ENCODE measurements around the gene SLC34A3.
"Not testable (repeated sequence)": the region's sequence is repeated elsewhere in the genome, so short reads cannot be mapped to it uniquely, and the experiment has no call there.

The SLC34A3 gene

DNA sequence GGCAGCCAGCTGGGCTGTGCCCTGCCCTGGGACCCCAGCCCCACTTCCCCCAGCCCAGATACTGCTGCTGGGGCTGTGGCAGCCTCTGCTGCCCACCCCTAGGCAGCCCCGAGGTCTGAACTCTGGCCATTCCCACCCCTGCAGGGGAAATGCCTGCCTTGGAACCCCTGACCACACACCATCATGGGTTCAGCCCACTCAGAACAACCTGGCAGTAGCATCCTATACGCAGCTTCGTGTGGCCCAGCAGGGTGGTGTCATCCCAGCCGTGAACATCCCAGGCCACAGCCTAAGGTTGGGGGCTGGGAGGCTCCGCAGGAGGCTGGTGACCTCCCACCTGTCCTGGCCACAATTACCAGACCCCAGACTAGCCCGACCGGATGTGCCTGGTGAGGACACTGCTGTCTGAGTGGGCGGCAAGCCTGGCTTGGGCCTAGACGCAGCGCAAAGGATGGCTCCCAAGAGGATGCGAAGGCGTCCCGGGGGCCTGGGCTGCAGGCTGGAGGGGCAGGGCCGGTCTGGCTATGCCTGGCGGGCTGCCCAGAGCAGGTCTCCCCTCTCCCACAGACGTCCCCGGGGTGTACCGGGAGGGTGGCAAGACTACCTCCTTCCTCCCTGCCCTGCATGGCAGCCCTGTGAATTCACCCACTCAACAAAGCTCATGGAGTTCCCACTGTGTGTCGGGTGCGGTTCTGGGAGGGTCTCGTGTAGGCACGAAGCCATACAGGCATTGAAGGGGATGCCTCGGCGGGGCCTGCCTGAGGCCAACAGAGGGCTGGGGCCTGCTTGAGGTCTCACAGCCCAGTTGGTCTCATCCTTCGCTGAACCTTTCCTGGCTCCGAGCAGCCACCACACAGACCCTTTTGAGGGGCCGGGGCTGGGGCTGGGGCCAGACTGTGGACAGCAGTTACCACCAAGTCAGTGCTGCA, 1.5 kb upstream of the SLC34A3 start:
- no peak for DNase-seq (ENCODE audit: low read depth in 1 of 2, low spot score in 1 of 2)

DNA sequence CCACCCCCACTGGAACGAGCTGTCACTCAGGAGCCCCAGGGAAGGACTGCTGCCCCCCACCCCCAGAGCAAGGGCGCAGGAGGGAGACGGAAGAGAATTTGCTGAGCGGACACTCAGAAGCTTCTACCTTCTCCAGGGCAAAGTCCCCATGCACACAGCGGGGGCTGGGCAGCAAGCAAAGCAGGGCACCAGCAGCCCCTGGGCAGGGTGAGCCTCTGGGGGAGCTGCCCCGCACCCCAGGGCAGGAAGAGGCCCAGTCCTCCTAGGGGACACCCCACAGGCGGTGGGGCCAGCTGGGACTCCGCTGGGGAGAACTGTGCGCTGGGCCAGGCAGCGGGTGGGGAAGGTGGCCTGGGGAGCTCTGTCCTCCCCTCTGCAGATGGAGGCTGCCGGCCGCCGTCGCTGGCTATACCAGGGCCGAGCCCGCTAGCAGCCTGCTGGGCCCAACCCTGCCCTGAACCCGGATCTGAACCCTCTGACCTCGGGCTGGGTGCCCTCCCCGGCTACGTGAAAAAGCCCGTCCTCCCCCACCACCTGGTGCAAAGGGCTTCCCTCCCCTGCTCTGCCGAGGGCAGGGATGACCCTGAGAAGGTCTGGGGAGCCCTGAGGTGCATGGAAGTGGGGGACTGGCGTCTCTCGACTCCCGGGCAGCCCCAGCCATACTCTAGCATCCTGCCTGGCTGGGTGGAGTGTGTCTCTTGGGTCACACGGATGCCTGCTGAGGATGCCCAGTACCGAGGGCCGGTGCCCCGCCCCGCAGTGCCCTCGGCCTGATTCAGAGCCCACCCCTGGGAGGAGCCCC, 597 bp upstream of the SLC34A3 start:
- DNase-seq (ENCODE audit: low read depth in 1 of 2, low spot score in 1 of 2) = no peak

DNA sequence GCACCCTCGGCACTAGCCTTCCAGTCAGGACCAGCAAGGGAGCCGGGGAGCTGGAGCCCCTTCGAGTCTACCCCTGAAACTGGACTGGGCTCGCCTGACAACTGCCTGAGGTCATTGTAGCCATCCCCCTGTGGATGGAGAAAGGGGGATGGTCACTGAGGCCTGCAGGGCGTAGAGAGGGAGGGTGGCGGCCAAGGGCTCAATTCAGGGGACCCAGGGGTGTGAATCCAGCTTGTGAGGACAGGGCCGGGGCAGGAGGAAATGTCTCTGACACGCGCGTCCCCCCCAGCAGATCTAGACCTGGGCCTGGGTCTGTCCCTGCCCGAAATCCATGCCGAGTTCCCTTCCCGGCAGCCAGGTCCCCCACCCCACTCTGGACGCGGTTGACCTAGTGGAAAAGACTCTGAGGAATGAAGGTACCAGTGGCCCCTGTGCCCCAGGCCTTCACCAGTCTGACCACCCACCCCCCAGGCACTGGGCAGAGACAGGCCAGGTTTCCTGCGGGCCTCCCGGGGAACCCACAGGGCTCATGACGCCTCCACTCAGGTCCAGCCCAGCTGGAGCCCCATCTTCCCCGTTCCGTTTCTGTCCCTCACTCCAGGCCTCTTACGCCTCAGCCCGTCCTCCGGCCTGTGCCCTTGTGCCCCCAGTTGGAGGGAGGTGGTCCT, 805 bp downstream of the SLC34A3 start:
- no peak for DNase-seq (ENCODE audit: low read depth in 1 of 2, low spot score in 1 of 2)

DNA sequence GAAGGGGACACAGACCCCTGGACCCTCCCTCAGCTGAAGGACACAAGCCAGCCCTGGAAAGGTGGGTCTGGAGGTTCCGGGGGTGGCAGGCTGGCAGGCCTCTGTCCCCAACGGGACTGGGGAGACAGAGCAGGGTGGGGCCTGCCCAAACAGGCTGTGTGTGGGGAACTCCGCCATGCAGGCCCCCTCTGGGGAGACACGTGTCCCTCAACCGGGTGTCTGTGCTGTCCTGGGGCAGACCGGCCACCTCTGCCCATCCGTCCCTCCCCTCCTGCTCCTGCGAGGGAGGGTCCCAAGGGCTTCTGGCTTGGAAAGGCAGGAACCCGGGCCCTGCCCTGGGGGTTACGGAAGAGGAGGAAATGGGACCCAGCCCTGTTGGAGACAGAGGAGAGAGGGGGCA, 1.4 kb downstream of the SLC34A3 start:
- DNase-seq (ENCODE audit: low read depth in 1 of 2, low spot score in 1 of 2) = no peak

DNA sequence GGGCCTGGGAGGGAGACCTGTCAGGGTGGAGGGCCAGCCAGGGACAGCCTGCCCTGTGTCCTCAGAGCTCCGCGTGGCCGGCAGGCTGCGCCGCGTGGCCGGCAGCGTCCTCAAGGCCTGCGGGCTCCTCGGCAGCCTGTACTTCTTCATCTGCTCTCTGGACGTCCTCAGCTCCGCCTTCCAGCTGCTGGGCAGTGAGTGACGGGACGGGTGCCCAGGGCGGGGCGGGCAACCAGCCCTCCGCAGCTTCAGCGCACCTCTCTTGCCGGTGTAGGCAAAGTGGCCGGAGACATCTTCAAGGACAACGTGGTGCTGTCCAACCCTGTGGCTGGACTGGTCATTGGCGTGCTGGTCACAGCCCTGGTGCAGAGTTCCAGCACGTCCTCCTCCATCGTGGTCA, 1.8 kb downstream of the SLC34A3 start:
- DNase-seq (ENCODE audit: low read depth in 1 of 2, low spot score in 1 of 2) = no peak

DNA sequence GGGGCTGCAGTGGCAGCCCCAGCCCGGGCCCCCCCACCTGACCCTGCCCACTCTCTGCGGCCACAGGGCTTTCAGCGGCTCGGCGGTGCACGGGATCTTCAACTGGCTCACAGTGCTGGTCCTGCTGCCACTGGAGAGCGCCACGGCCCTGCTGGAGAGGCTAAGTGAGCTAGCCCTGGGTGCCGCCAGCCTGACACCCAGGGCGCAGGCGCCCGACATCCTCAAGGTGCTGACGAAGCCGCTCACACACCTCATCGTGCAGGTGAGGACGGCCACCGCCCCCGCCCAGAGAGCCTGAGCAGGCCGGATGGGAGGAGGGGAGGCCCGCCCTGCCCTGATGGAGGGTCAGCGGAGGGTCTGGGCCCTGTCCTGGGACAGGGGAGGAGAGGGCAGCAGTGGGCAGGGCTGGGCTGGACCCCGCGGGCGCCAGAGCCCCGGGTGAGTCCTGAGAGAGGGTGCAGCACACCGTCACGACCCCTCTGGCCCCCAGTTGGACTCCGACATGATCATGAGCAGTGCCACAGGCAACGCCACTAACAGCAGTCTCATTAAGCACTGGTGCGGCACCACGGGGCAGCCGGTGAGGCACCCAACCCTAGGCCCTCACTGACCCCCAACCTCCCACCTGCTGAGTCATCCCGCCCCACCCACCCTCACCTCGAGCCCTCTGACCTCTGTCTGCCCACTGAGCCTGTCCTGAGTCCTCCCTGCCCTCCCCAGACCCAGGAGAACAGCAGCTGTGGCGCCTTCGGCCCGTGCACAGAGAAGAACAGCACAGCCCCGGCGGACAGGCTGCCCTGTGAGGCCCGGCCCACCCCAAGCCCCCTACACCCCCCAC, 2.7 kb downstream of the SLC34A3 start:
- DNase-seq (ENCODE audit: low read depth in 1 of 2, low spot score in 1 of 2) = no peak

DNA sequence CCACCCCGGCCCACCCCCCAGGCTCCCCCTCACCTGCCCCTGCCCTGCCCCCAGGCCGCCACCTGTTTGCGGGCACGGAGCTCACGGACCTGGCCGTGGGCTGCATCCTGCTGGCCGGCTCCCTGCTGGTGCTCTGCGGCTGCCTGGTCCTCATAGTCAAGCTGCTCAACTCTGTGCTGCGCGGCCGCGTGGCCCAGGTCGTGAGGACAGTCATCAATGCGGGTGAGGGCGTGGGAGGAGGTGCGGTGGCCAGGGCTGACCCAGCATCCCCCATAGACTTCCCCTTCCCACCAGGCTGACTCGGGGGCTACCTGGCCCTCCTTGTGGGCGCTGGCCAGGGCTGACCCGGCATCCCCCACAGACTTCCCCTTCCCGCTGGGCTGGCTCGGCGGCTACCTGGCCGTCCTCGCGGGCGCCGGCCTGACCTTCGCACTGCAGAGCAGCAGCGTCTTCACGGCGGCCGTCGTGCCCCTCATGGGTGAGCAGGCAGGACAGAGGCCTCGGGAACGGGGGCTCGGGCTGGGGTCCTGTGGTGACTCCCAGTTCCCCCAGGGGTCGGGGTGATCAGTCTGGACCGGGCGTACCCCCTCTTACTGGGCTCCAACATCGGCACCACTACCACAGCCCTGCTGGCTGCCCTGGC, 3.5 kb downstream of the SLC34A3 start:
- DNase-seq (ENCODE audit: low read depth in 1 of 2, low spot score in 1 of 2) = no peak

DNA sequence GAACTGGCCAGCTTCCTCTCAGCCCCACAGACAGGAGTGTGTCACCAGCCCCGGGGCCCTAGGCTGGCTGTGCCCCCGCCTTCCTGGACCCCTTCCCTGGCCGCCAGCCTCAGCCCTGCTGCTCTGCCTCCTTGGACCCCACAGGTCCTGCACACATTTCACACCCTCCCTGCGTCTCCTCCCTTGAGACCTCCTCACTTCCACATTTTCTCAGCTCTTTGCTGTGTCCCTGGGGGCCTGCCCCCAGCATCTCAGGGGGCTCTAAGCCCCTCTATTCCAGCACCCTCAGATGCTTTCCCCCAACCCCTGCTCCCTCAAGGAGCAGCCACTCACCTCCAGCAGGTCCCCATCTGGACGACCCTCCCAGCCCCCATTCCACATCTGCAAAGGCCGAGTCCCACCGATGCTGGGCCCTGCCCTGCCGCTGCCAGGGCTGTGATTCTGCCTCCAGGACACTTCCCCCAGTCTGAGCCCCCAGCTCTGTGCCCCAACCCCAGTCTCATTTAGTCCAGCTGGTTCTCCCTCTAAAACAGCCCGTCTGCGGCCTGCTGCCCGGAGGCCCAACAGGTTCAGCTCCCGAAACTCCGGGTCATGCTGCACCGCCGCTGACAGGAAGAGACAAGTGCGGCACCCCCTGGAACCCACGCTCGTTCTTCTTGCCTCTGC, 4.2 kb downstream of the SLC34A3 start:
- no peak for DNase-seq (ENCODE audit: low read depth in 1 of 2, low spot score in 1 of 2)

DNA sequence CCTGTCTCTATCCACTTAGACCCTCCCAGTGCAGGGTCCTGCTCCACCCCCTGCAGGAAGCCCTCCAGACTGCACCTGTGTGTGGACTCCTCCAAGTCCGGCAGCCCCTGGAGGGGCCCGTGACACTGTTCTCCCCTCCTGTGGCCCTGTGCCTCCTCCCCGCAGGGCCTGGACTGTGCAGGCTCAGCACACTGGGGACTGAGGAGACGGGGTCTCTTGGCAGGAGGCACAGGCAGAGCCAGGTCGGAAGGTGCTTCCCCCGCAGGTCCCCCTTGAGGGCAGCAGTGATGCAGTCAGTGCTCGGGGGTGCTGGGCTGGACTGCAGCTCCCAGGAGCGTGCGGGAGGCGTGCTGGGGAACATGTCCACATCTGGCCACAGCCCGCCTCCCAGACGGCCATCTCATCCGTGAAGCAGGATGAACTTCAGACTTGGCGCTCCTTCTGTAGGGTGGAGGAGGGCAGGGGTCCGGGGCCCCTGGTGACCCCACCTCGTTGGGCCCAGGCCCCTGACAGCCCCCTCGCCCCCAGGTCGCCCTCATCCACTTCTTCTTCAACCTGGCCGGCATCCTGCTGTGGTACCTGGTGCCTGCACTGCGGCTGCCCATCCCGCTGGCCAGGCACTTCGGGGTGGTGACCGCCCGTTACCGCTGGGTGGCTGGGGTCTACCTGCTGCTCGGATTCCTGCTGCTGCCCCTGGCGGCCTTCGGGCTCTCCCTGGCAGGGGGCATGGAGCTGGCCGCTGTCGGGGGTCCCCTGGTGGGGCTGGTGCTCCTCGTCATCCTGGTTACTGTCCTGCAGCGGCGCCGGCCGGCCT, 4.9 kb downstream of the SLC34A3 start:
- DNase-seq (ENCODE audit: low read depth in 1 of 2, low spot score in 1 of 2) = no peak

DNA sequence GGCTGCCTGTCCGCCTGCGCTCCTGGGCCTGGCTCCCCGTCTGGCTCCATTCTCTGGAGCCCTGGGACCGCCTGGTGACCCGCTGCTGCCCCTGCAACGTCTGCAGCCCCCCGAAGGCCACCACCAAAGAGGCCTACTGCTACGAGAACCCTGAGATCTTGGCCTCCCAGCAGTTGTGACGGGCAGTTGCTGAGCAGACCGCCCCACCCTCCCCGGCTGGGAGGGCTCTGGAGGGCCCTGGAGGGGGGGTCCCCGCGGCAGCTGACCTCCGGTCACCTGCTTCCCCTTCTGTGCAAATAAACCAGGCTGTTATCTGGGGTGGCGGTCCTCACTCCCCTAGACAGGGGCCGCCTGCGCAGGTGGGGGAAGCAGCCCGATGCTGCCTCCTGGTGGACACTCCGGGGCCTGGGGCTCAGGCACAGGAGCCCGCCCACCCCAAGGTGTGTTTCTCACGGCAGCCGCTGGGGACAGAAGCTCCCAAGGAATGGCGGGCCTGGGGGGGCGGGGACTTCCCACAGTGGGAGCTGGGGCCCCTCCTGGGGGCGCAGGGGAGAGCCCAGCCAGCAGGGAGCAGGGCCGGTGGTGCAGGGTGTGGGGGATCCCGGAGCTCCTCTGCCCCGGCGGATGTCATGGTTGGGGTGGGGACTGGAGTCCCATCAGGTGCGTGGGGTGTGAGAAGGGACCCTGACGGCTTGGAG, 5.7 kb downstream of the SLC34A3 start:
- peak; percentile 83 to 91 for DNase-seq (ENCODE audit: low read depth in 1 of 2, low spot score in 1 of 2)

DNA sequence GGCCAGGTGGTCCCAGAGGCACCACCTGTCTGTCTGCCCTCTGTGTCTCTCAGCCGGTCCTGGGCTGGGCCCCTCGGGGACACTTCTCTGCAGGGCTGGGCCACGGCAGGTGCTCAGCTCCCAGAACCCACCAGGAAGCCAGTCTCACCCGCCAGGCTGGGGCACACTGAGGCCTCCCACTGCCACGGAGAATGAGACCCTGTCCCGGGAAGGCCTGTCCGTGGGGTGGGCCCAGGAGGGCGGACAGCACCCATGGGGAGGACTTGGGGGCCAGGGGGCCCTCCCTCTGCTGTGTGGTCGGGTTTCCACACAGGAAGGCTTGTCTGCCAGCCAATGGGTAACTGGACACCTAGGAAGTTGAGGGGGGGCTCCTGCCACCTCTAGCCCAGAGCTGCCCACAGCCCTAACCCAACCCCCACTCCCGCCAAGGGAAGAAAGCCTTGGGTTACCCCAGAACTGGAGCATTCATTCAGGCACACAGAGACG, 6.3 kb downstream of the SLC34A3 start:
- DNase-seq (ENCODE audit: low read depth in 1 of 2, low spot score in 1 of 2) = no peak

DNA sequence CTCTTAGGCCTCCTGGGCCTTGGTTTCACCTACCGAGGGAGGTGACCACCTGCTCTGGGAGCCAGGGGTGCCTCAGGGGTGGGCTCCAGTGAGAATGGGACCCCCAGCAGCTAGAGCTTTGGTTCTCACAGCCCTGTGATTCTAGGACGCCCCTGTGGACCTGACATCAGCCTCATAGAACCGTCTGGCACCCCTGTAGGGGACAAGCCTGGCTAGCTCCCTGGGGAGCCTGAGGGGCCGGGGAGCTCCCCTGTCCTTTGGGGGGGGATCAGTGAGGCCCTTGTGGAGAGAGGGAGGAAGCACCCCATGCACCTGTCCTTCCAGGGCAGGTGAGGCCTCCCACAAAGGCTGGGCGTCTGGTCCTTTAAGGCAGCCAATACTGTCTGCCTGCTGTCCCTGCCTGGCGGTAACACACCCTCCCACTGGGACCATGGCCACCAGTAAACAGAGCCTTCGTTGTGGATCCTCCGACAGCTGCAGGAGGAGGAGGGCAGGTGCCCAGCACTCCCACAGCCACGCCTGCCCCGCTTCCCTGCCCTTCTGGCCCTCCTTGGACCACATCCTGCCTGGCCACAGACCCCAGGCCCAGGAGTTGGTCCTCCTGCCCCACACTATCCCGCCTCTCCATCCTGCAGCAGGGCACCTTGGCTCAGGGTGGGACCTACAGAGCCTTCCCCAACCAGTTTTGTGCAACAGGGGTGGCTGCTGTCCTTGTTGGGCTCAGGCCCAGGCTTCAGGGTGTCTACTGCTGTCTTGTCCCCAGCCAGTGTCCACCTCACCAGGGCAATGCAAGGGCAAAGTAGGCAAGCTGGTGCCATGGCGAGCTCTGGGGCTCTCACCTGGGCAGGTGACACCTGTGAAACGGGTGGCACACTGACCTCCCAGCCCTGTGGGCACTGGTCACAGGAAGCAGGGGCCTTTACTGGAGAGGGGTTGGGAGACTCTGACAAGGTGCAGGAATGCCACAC, 7.3 kb downstream of the SLC34A3 start:
- DNase-seq (ENCODE audit: low read depth in 1 of 2, low spot score in 1 of 2) = no peak

DNA sequence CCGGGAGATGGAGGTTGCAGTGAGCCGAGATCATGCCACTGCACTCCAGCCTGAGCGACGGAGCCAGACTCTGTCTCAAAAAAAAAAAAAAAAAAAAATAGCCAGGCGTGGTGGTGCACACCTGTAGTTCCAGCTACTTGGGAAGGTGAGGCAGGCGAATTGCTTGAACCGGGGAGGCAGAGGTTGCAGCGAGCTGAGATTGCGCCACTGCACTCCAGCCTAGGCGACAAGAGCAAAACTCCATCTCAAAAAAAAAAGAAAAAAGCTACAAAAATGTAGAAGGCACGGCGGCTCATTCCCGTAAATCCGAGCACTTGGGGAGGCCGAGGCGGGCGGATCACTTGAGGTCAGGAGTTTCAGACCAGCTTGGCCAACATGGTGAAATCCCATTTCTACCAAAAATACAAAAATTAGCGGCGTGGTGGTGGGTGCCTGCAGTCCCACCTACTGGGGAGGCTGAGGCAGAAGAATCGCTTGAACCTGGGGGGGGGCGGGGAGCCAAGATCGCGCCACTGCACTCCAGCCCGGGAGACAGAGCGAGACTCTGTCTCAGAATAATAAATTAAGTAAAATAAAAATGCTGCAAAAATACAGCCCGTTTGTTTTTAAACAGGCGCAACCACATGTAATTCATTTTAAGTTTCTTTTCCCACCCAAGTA, 9.0 kb downstream of the SLC34A3 start:
- DNase-seq (ENCODE audit: low read depth in 1 of 2, low spot score in 1 of 2) = not testable (repeated sequence)

DNA sequence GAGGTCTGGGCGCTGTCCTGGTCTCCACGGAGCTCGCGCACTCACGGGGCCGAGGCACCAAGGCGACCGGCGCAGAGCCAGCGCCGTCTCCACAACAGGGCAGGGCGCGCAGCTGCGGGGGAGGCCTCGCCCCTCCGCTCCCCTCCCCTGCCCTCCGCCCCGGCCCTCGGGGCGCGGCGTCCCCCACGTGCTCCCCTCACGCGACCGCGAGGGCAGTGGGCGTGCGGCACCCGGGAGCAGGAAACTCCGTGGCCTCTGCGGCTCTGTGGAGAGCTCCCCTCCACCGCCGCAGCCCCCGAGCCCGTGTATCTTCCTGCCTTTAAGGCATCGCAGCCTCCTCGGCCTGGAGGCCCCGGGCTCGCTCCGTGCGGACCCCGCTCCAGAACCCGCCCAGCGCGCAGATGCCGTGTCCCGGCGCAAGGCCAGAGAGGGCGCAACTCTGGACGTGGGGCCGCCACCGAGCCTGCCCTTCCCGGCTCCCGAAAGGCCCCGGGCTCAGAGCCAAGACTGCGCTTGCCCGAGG, 9.7 kb downstream of the SLC34A3 start:
- peak; percentile 41 to 53 for DNase-seq (ENCODE audit: low read depth in 1 of 2, low spot score in 1 of 2)

DNA sequence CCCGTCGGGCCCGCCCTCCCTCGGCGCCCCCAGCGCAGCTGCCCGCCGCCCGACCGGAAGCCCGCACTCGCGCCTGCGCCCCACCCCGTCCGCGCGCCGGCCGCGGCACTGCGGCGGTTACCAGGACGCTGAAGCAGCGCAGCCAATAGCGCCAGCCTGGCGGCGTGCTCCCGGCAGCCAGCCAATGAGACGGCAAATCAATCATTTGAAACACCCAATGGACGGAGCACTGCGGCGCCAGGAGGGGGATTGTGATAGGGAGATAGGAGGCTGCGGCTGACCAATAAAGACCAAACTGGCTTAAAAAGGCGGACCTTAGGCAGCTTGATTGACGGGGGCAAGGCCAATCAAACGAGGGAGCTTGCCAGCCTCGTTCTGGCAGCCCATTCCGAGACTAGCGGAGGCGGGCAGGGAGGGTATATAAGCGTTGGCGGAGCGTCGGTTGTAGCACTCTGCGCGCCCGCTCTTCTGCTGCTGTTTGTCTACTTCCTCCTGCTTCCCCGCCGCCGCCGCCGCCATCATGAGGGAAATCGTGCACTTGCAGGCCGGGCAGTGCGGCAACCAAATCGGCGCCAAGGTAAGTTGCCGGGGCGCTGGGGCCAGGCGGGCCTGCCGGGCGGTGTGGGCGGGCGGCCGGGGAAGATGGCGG, 10.3 kb downstream of the SLC34A3 start, which contains the start of gene TUBB4B:
Gene TUBB4B (plus strand): TSS at position 447 of the 649 bp plus-strand sequence. CDS start 74 bp downstream, at position 521.
- DNase-seq (ENCODE audit: low read depth in 1 of 2, low spot score in 1 of 2) = peak; percentile 89 to 95
